HG03045 (cell line): ENCODE data around the gene SPC24.
"Not testable (repeated sequence)": the region's sequence is repeated elsewhere in the genome, so short reads cannot be mapped to it uniquely, and the experiment has no call there.

Experiments used
- ATAC-seq: cut with Tn5 transposase; IDR thresholded peaks from one replicate; pipeline ENCODE4 v1.9.1; 2021; ENCODE audit warnings: mild to moderate bottlenecking, moderate library complexity; ENCODE audit not compliant: unreplicated experiment

SPC24 gene

GRCh38 chr19:11131471-11131870, 24.1 kb downstream of the SPC24 start:
- no peak for ATAC-seq

GRCh38 chr19:11130824-11131455, 24.6 kb downstream of the SPC24 start:
- no peak for ATAC-seq

GRCh38 chr19:11127905-11128304, 27.7 kb downstream of the SPC24 start:
- no peak for ATAC-seq

GRCh38 chr19:11125994-11126685, 29.4 kb downstream of the SPC24 start:
- no peak for ATAC-seq

GRCh38 chr19:11124157-11124556, 31.4 kb downstream of the SPC24 start:
- ATAC-seq: not testable (repeated sequence)

- ATAC-seq: no peak
Observed at GRCh38 chr19:11123114-11123513, 32.5 kb downstream of the SPC24 start.

- not testable (repeated sequence) for ATAC-seq
Observed at GRCh38 chr19:11121963-11122362, 33.6 kb downstream of the SPC24 start.

GRCh38 chr19:11116507-11116906, 39.1 kb downstream of the SPC24 start:
- no peak for ATAC-seq

GRCh38 chr19:11115895-11116446, 39.6 kb downstream of the SPC24 start:
- ATAC-seq: no peak

GRCh38 chr19:11115042-11115441, 40.5 kb downstream of the SPC24 start:
- no peak for ATAC-seq

- no peak for ATAC-seq
Observed at GRCh38 chr19:11113140-11113708, 42.4 kb downstream of the SPC24 start.

GRCh38 chr19:11111771-11112144, 43.8 kb downstream of the SPC24 start:
- ATAC-seq: no peak

- ATAC-seq: no peak
Observed at GRCh38 chr19:11111117-11111770, 44.3 kb downstream of the SPC24 start.

- ATAC-seq: no peak
Observed at GRCh38 chr19:11108746-11109145, 46.8 kb downstream of the SPC24 start.

GRCh38 chr19:11106477-11106876, 49.1 kb downstream of the SPC24 start:
- no peak for ATAC-seq

- no peak for ATAC-seq
Observed at GRCh38 chr19:11105014-11105636, 50.5 kb downstream of the SPC24 start.

- ATAC-seq: not testable (repeated sequence)
Observed at GRCh38 chr19:11103667-11104066, 51.9 kb downstream of the SPC24 start.

- ATAC-seq: no peak
Observed at GRCh38 chr19:11102944-11103343, 52.6 kb downstream of the SPC24 start.

- ATAC-seq: no peak
Observed at GRCh38 chr19:11101057-11101456, 54.5 kb downstream of the SPC24 start.

GRCh38 chr19:11100049-11100448, 55.5 kb downstream of the SPC24 start:
- ATAC-seq: no peak

GRCh38 chr19:11098861-11099260, 56.7 kb downstream of the SPC24 start:
- no peak for ATAC-seq
